Naive thymus-derived CD4-positive, alpha-beta T cell (primary cell): ENCODE data around the gene MFSD11. TPM values are rescaled to one million over a fixed set of nuclear protein-coding genes. Genes with fewer than 3 reads are reported as not detected.

ENCODE experiments used
- ATAC-seq: fragments of 150-1000 bp; cut with Tn5 transposase; 2 replicates; pipeline ENCODE4 v1.10.0; 2021; ENCODE audit warnings: mild to moderate bottlenecking, moderate library complexity
- CTCF ChIA-PET: fragments of 350-600 bp; sonication (Branson Sonifier 250); formaldehyde crosslinking; loops from one replicate; lab custom pipeline; 2021; ENCODE audit warnings: antibody characterized with exemption; lab: Charles Lee
- POLR2A ChIA-PET: fragments of 350-600 bp; sonication (Branson Sonifier 250); formaldehyde crosslinking; loops from one replicate; lab custom pipeline; 2021; ENCODE audit warnings: antibody characterized with exemption, inconsistent platforms; lab: Charles Lee
- DNase-seq, 9 donors: peaks; one replicate each; pipeline versions ENCODE4 v3.0.0 to v3.0.0-alpha.2; 2020 to 2022; ENCODE audit warnings: mixed read lengths in 1 of 9
- H3K27ac ChIP-seq: one replicate; pipeline ENCODE4 v1.7.0; 2013; ENCODE audit warnings: mild to moderate bottlenecking, low read depth, low read length, moderate library complexity
- H3K27me3 ChIP-seq, 2 donors: one replicate each; pipeline ENCODE4 v1.7.0; 2013; ENCODE audit warnings: low read length in 2 of 2, mild to moderate bottlenecking in 2 of 2, moderate library complexity in 2 of 2; ENCODE audit not compliant: control insufficient read depth in 2 of 2, insufficient read depth in 2 of 2
- H3K36me3 ChIP-seq, 3 experiments: 1 replicate in 2 of 3; 2 replicates in 1 of 3; pipeline ENCODE4 v1.7.0; 2013; ENCODE audit warnings: low read length in 3 of 3, mild to moderate bottlenecking in 3 of 3, moderate library complexity in 1 of 3; ENCODE audit not compliant: insufficient read depth in 3 of 3, control insufficient read depth in 2 of 3
- H3K4me1 ChIP-seq, 2 donors: one replicate each; pipeline ENCODE4 v1.7.0; 2013; ENCODE audit warnings: low read length in 2 of 2, mild to moderate bottlenecking in 2 of 2, moderate library complexity in 1 of 2; ENCODE audit not compliant: control insufficient read depth in 2 of 2, insufficient read depth in 2 of 2
- H3K4me3 ChIP-seq: 2 replicates; pipeline ENCODE4 v1.7.0; 2013; ENCODE audit warnings: mild to moderate bottlenecking, low read length
- H3K9me3 ChIP-seq, 3 experiments: 1 replicate in 2 of 3; 2 replicates in 1 of 3; pipeline ENCODE4 v1.7.0; 2013; ENCODE audit warnings: low read length in 3 of 3; ENCODE audit not compliant: control insufficient read depth in 2 of 3
- H3K27ac Mint-ChIP-seq, 9 donors: one replicate each; pipeline ENCODE4 v1.8.0; 2020 to 2022; ENCODE audit warnings: mixed read lengths in 9 of 9, mild to moderate bottlenecking in 8 of 9, moderate library complexity in 5 of 9, inconsistent platforms in 2 of 9
- H3K27me3 Mint-ChIP-seq, 5 donors: one replicate each; pipeline ENCODE4 v1.8.0; 2021 to 2022; ENCODE audit warnings: mixed read lengths in 5 of 5, mild to moderate bottlenecking in 1 of 5
- H3K36me3 Mint-ChIP-seq, 5 donors: one replicate each; pipeline ENCODE4 v1.8.0; 2020 to 2022; ENCODE audit warnings: mixed read lengths in 5 of 5, mild to moderate bottlenecking in 3 of 5, inconsistent platforms in 1 of 5
- H3K4me1 Mint-ChIP-seq, 7 donors: one replicate each; pipeline ENCODE4 v1.8.0; 2020 to 2022; ENCODE audit warnings: mixed read lengths in 7 of 7, mild to moderate bottlenecking in 3 of 7, inconsistent platforms in 1 of 7
- H3K4me3 Mint-ChIP-seq, 10 donors: one replicate each; pipeline ENCODE4 v1.8.0; 2020 to 2022; ENCODE audit warnings: mild to moderate bottlenecking in 10 of 10, mixed read lengths in 10 of 10, moderate library complexity in 6 of 10, inconsistent platforms in 2 of 10
- H3K9me3 Mint-ChIP-seq, 11 donors: one replicate each; pipeline ENCODE4 v1.8.0; 2020 to 2022; ENCODE audit warnings: mixed read lengths in 11 of 11, mild to moderate bottlenecking in 4 of 11, inconsistent platforms in 1 of 11, moderate library complexity in 1 of 11
- intact Hi-C, 2 donors: fragments of 100-400 bp; cut with micrococcal nuclease; formaldehyde crosslinking; loops; one replicate each; pipeline ENCODE4 v1.15.1; 2023
- polyA plus RNA-seq, 2 donors: library from polyadenylated mRNA; unstranded; fragments of 300-500 nt; fragmentation: Illumina TruSeq; gene quantifications; one replicate each; pipeline ENCODE4 v1.2.3, GENCODE V29; 2021
- total RNA-seq, 6 experiments: library from RNA in 5 of 6; stranded (reverse) in 5 of 6; gene quantifications; 1 replicate in 5 of 6; 2 replicates in 1 of 6; pipeline ENCODE4 v1.2.3 and lab custom pipeline; 2021 to 2026

Gene MFSD11
- total and polyA plus RNA-seq, 7 experiments from 2014 or later: 17.3 to 33.7 (median 30.9) TPM

DNA sequence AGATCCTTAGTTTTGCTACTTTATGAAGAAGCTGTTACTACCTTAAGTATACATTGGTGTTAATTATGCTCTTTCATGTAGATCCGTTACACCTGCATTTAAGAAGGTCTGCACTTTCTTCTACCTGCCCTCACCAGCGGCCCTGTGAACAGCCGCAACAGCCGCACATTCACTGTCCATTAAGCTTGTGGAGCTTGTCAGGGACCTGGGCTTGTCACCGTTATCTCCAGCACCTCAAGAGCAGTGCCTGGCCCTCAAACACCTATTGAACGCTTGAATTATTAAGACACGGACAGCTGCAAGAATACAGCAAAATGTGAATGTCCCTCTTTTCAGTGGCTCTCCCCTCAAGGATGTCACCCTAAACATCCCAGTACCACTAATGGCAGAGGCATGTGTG lies 24.2 kb upstream of the MFSD11 start:
- Histone ChIP-seq H3K9me3 (no peaks in the 10 kb centered on the region), H3K36me3 (peaks cover 0 to 43% (median 8%) of the 10 kb centered on the region in 3 experiments), H3K4me1 (peaks cover 14 to 32% of the 10 kb centered on the region in 2 donors), H3K27ac (no peak overlapping the region), H3K4me3 (no peak overlapping the region), H3K27me3 (no peaks in the 10 kb centered on the region)
- Mint-ChIP-seq H3K36me3 (peaks cover 0 to 24% (median 6%) of the 10 kb centered on the region in 5 donors), H3K4me3 (peak overlapping the region in 3 of 10 donors; percentile 2 to 59 (median 54)), H3K27ac (peak overlapping the region in 6 of 9 donors; percentile 3 to 85 (median 44)), H3K27me3 (peaks cover 0 to 11% (median 0%) of the 10 kb centered on the region in 5 donors), H3K9me3 (no peaks in the 10 kb centered on the region), H3K4me1 (peaks cover 29 to 58% (median 39%) of the 10 kb centered on the region in 7 donors)
- CTCF ChIA-PET: interaction anchor here (0.6 to 4.9 kb wide), 19 partner anchors 10 to 1405 kb away, joined by 3 to 35 read pairs (median 5); partner anchors contain the start of genes JMJD6, METTL23 and MFSD11
- DNase-seq (no peak), ATAC-seq (no peak)
- POLR2A ChIA-PET: interaction anchor here (0.7 to 2.4 kb wide), 12 partner anchors 9 to 156 kb away, joined by 3 to 16 read pairs (median 4); partner anchors contain the start of genes JMJD6, METTL23 and MFSD11
- intact Hi-C loops: loop anchor here in 1 of 2 donors (1.0 to 2.0 kb wide), 7 partner anchors 24 to 353 kb away; partner anchors contain the start of gene SRSF2

DNA sequence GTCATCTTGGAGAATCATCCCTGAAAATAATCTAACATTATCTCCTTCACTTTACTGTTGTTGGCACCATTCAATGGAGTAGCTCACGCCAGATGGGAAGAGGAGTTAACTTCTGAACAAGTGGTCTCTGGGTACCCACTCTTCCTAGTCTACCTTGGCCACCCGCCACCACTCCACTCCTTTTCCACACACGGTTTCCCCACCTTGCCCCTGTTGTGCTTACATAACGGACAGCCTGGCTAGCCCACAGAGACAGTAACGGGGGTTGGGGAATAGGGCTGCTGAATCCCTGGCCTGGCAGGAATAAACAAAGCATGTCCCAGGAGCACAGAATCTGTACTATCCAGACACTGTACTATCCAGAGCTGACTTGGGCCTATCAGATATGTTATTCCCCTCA lies 23.6 kb upstream of the MFSD11 start:
- H3K36me3 Mint-ChIP-seq: peaks cover 0 to 28% (median 8%) of the 10 kb centered on the region in 5 donors

DNA sequence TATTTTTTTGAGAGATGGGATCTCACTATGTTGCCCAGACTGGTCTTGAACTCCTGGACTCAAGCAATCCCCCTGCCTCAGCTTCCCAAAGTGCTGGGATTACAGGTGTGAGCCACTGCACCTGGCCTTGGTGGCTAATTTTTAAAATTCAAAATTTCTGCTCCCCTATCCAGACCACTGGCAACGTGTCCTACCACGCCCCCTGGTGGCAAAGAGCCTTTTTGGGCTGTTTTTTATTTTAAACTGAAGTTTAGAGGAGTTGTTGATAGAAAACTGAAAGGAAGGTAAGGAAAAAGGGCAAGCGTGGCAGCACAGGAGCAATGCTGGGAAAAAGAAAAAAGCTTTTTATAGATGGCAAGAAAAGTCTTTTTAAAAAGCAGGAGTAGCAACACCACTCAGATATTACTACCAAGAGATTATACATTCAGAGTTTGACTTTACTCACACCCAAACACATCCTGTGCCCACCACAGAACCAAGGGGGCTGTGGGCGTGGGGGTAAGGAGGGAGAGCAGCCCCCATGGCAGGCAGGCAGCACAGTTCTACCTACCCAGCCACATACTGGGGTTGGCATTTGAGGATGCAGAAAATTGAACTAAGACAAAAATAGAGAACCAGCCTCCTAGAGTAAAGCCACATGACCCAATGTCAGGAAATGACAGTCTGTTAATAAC lies 23.0 kb upstream of the MFSD11 start:
- Histone ChIP-seq H3K4me1 (peaks cover 14 to 30% of the 10 kb centered on the region in 2 donors), H3K27me3 (no peaks in the 10 kb centered on the region), H3K36me3 (peaks cover 1 to 55% (median 20%) of the 10 kb centered on the region in 3 experiments), H3K9me3 (no peaks in the 10 kb centered on the region), H3K27ac (peak overlapping the region; percentile 32), H3K4me3 (no peak overlapping the region)
- peak; percentile 18 for ATAC-seq
- Mint-ChIP-seq H3K27me3 (peaks cover 0 to 2% (median 0%) of the 10 kb centered on the region in 5 donors), H3K27ac (peak overlapping the region; percentile 22 to 82 (median 75)), H3K4me1 (peaks cover 27 to 48% (median 41%) of the 10 kb centered on the region in 7 donors), H3K36me3 (peaks cover 0 to 29% (median 8%) of the 10 kb centered on the region in 5 donors), H3K4me3 (peak overlapping the region in 5 of 10 donors; percentile 1 to 41 (median 2)), H3K9me3 (no peaks in the 10 kb centered on the region)
- ChIA-PET CTCF (interaction anchor here (0.6 to 4.9 kb wide), 5 partner anchors 9 to 192 kb away, joined by 4 to 35 read pairs (median 15); partner anchors contain the start of genes JMJD6 and METTL23), POLR2A (interaction anchor here (0.7 to 2.4 kb wide), 5 partner anchors 11 to 1384 kb away, joined by 3 to 16 read pairs (median 3); no protein-coding TSS in a partner anchor)
- intact Hi-C loops: loop anchor here (1.0 to 2.0 kb wide), 5 partner anchors 11 to 192 kb away; partner anchors contain the start of genes JMJD6 (in 2 of the 2) and METTL23 (in 2 of the 2)
- peak; percentile 60 to 83 (median 70) for DNase-seq

More for the DNA sequence above, 23.6 kb upstream of the MFSD11 start:
- H3K4me1 ChIP-seq: peaks cover 14 to 32% of the 10 kb centered on the region in 2 donors
- H3K36me3 ChIP-seq: peaks cover 0 to 49% (median 14%) of the 10 kb centered on the region in 3 experiments
- H3K9me3 ChIP-seq: no peaks in the 10 kb centered on the region
- ChIA-PET CTCF (interaction anchor here (0.7 to 4.9 kb wide), 10 partner anchors 9 to 1405 kb away, joined by 3 to 35 read pairs (median 9); partner anchors contain the start of genes JMJD6, METTL23 and MFSD11), POLR2A (interaction anchor here (0.7 to 2.4 kb wide), 8 partner anchors 10 to 1385 kb away, joined by 3 to 16 read pairs (median 6); partner anchors contain the start of genes JMJD6 and METTL23)
- Mint-ChIP-seq H3K4me3 (no peak overlapping the region), H3K4me1 (peaks cover 27 to 53% (median 41%) of the 10 kb centered on the region in 7 donors), H3K27me3 (peaks cover 0 to 8% (median 0%) of the 10 kb centered on the region in 5 donors), H3K27ac (peak overlapping the region in 6 of 9 donors; percentile 10 to 78 (median 36)), H3K9me3 (no peaks in the 10 kb centered on the region)
- H3K27me3 ChIP-seq: no peaks in the 10 kb centered on the region
- no peak for DNase-seq
- intact Hi-C loops: loop anchor here in 1 of 2 donors (2.0 kb wide), 2 partner anchors 44 to 168 kb away; no protein-coding TSS in a partner anchor
- no peak overlapping the region for H3K4me3 ChIP-seq
- ATAC-seq: no peak
- no peak overlapping the region for H3K27ac ChIP-seq

DNA sequence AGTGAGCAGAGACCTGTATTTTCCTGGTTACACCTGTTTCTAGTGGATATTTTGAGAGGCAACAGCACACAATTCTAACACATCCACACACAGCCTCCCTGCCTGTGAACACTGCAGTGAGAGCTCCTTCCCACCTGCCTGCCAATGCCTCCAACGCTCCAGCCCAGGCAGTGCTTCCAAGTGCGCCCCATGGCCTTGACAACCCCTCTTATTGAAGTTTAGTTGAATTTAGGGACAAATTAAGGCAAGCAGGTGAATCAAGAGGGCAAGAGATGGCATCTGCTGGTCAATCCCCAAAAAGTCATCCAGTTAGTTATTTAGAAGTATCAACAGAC lies 22.5 kb upstream of the MFSD11 start:
- Mint-ChIP-seq H3K36me3 (peaks cover 0 to 32% (median 8%) of the 10 kb centered on the region in 5 donors), H3K4me3 (peak overlapping the region in 1 of 10 donors; percentile 41), H3K9me3 (no peaks in the 10 kb centered on the region), H3K27ac (peak overlapping the region in 7 of 9 donors; percentile 22 to 81 (median 76)), H3K27me3 (no peaks in the 10 kb centered on the region), H3K4me1 (peaks cover 27 to 48% (median 41%) of the 10 kb centered on the region in 7 donors)
- DNase-seq (no peak), ATAC-seq (no peak)
- Histone ChIP-seq H3K9me3 (no peaks in the 10 kb centered on the region), H3K27me3 (no peaks in the 10 kb centered on the region), H3K27ac (peak overlapping the region; percentile 32), H3K36me3 (peaks cover 7 to 60% (median 24%) of the 10 kb centered on the region in 3 experiments), H3K4me1 (peaks cover 14 to 27% of the 10 kb centered on the region in 2 donors), H3K4me3 (no peak overlapping the region)
- intact Hi-C loops: loop anchor here (1.0 to 2.0 kb wide), 5 partner anchors 11 to 192 kb away; partner anchors contain the start of genes JMJD6 (in 2 of the 2) and METTL23 (in 2 of the 2)
- CTCF ChIA-PET: interaction anchor here (0.6 to 4.9 kb wide), 2 partner anchors 12 to 34 kb away, joined by 4 to 35 read pairs; partner anchors contain the start of genes JMJD6 and METTL23
- POLR2A ChIA-PET: interaction anchor here (1.2 to 2.0 kb wide), 2 partner anchors 10 to 1384 kb away, joined by 3 to 17 read pairs; partner anchors contain the start of genes JMJD6 and METTL23

DNA sequence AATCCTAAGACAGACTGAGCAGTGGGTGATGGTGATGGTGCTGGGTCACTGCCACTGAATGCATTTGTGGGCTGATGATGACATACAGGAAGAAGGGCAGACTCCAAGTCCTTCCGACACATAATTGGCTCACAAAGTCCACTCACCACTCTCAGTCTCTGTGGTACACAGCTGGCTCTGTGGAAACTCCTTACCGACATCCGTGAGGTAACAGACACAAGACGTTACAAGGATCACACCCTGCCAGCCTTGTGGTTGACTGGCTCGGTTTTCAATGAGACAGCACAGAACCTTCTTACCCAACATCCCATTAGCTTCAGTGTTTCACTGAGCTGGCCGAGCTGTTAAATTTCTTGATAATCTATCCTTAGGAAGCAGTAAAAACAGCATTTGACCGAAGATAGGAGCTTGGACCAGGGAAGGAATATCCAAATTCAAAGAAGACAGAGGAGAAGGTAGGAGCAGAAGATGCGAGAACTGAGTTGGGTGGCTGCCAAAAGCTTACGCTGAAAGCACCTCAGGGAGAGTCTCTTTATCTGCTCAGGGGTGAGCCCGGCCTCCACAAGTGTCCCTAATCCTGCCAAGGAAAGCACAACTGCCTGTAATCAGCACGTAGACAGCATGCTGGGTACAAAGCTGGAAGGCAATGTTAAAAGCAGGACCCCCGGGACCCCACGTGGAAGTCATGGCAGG lies 21.6 kb upstream of the MFSD11 start:
- H3K4me1 Mint-ChIP-seq: peaks cover 27 to 51% (median 38%) of the 10 kb centered on the region in 7 donors
- intact Hi-C loops: no loop called here

More for the DNA sequence above, 21.6 kb upstream of the MFSD11 start:
- H3K9me3 Mint-ChIP-seq: no peaks in the 10 kb centered on the region
- DNase-seq: peak in 5 of 9 donors; percentile 23 to 46 (median 34)
- Histone ChIP-seq H3K4me1 (peaks cover 14 to 27% of the 10 kb centered on the region in 2 donors), H3K9me3 (no peaks in the 10 kb centered on the region), H3K27me3 (no peaks in the 10 kb centered on the region), H3K27ac (no peak overlapping the region), H3K4me3 (no peak overlapping the region), H3K36me3 (peaks cover 13 to 69% (median 32%) of the 10 kb centered on the region in 3 experiments)
- peak; percentile 88 for ATAC-seq
- peaks cover 0 to 39% (median 12%) of the 10 kb centered on the region in 5 donors for H3K36me3 Mint-ChIP-seq
- CTCF ChIA-PET: interaction anchor here (1.0 to 1.8 kb wide), 2 partner anchors 92 to 194 kb away, joined by 3 to 5 read pairs; no protein-coding TSS in a partner anchor
- POLR2A ChIA-PET: interaction anchor here (0.9 to 2.0 kb wide), 5 partner anchors 9 to 1308 kb away, joined by 3 to 17 read pairs (median 3); partner anchors contain the start of genes JMJD6 and METTL23
- H3K27ac Mint-ChIP-seq: peak overlapping the region in 8 of 9 donors; percentile 54 to 82 (median 77)
- peak overlapping the region in 3 of 10 donors; percentile 8 to 47 (median 22) for H3K4me3 Mint-ChIP-seq
- H3K27me3 Mint-ChIP-seq: no peaks in the 10 kb centered on the region
